Stomach (tissue), 4 donors: Measurements from ENCODE around the gene ITGB4.

Experiments
- EP300 ChIP-seq: sonication (generic); formaldehyde crosslinking; IDR thresholded peaks from one replicate; pipeline ENCODE4 v1.6.1; 2017; ENCODE audit warnings: antibody characterized with exemption
- POLR2A ChIP-seq, 4 donors: fragments of 450-650 bp; IDR thresholded peaks; one replicate each; pipeline ENCODE4 v1.6.1; 2016; ENCODE audit warnings: antibody characterized with exemption in 4 of 4, control low read depth in 2 of 4, mild to moderate bottlenecking in 1 of 4, moderate library complexity in 1 of 4
- POLR2AphosphoS5 ChIP-seq, 3 donors: sonication (generic); formaldehyde crosslinking; IDR thresholded peaks; one replicate each; pipeline ENCODE4 v1.6.1; 2016; ENCODE audit warnings: antibody characterized with exemption in 3 of 3
- TF ChIP-seq, protein P1 (sequence below), 7 experiments: fragments of 450-650 bp in 4 of 7; fragments of 200-600 bp in 3 of 7; sonication (generic) in 3 of 7; IDR thresholded peaks; one replicate each; pipeline ENCODE4 v1.5.1; 2016 to 2019; ENCODE audit warnings: antibody characterized with exemption in 7 of 7, control low read depth in 2 of 7, mild to moderate bottlenecking in 1 of 7

GRCh38 chr17:75740631-75741077, 19.4 kb downstream of the ITGB4 start:
- TF ChIP-seq POLR2A (IDR thresholded peaks at IDR 0.05) (no peak), POLR2AphosphoS5 (IDR thresholded peaks at IDR 0.05) (no peak), EP300 (no peak)
- TF ChIP-seq, protein P1, sequence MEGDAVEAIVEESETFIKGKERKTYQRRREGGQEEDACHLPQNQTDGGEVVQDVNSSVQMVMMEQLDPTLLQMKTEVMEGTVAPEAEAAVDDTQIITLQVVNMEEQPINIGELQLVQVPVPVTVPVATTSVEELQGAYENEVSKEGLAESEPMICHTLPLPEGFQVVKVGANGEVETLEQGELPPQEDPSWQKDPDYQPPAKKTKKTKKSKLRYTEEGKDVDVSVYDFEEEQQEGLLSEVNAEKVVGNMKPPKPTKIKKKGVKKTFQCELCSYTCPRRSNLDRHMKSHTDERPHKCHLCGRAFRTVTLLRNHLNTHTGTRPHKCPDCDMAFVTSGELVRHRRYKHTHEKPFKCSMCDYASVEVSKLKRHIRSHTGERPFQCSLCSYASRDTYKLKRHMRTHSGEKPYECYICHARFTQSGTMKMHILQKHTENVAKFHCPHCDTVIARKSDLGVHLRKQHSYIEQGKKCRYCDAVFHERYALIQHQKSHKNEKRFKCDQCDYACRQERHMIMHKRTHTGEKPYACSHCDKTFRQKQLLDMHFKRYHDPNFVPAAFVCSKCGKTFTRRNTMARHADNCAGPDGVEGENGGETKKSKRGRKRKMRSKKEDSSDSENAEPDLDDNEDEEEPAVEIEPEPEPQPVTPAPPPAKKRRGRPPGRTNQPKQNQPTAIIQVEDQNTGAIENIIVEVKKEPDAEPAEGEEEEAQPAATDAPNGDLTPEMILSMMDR (IDR thresholded peaks at IDR 0.05): no peak
